HCT116 (cell line): ENCODE data around the gene RUNX2. TPM values are rescaled to one million over a fixed set of nuclear protein-coding genes. Genes with fewer than 3 reads are reported as not detected.

Experiments used
- ATAC-seq: fragments of 200-7000 bp; cut with Tn5 transposase; 2 replicates; pipeline ENCODE4 v1.9.1; 2020; ENCODE audit warnings: mild to moderate bottlenecking, moderate library complexity
- BruUV-seq: library from RNA; stranded (reverse); fragments of 400-500 nt; replicated peaks from 2 replicates; lab custom pipeline; 2021; lab: Mats Ljungman, UMichigan
- CTCF ChIA-PET: fragments of 300-600 bp; sonication (Branson Sonifier 250); formaldehyde crosslinking; loops from one replicate; lab custom pipeline; 2021; ENCODE audit warnings: antibody characterized with exemption; lab: Charles Lee
- POLR2A ChIA-PET: fragments of 300-600, 350-600 bp; sonication (Branson Sonifier 250); formaldehyde crosslinking; loops from one replicate; lab custom pipeline; 2021; ENCODE audit warnings: antibody characterized with exemption; lab: Charles Lee
- RAD21 ChIA-PET, 2 experiments: fragments of 300-600 bp; sonication (Branson Sonifier 250); formaldehyde crosslinking; loops; one replicate each; lab custom pipeline; 2023; ENCODE audit warnings: low total read pairs in 2 of 2; ENCODE audit not compliant: uncharacterized antibody in 2 of 2, unreplicated experiment in 2 of 2, low non-redundant PET in 1 of 2; lab: Charles Lee
- DNase-seq: peaks from one replicate; pipeline ENCODE4 v3.0.0-alpha.2; 2010; ENCODE audit warnings: low read depth, low spot score
- H2AFZ ChIP-seq: fragments of 200-600 bp; shearing (Covaris generic), sonication (generic); 2 replicates; pipeline ENCODE4 v1.6.1; 2017; ENCODE audit warnings: low read depth, mixed run types, mixed read lengths, antibody characterized with exemption, low read length; ENCODE audit not compliant: poor library complexity, severe bottlenecking
- H3K27ac ChIP-seq: 2 replicates; pipeline ENCODE4 v1.5.1; 2012; ENCODE audit warnings: low read depth, low read length
- H3K27me3 ChIP-seq: fragments of 200-600 bp; sonication (generic); 2 replicates; pipeline ENCODE4 v1.6.1; 2016; ENCODE audit warnings: mixed run types, low read length, mixed read lengths; ENCODE audit not compliant: insufficient read depth
- H3K36me3 ChIP-seq, 2 experiments: fragments of 200-500 bp in 1 of 2; fragments of 200-600 bp in 1 of 2; sonication (Bioruptor generic) in 1 of 2; sonication (generic) in 1 of 2; 2 replicates each; pipeline versions ENCODE4 v1.5.1 to v1.6.1; 2014 to 2016; ENCODE audit warnings: low read length in 2 of 2, inconsistent platforms in 1 of 2, mixed read lengths in 1 of 2, mixed run types in 1 of 2; ENCODE audit not compliant: insufficient read depth in 2 of 2, control insufficient read depth in 1 of 2
- H3K4me1 ChIP-seq, 2 experiments: fragments of 200-600 bp in 1 of 2; sonication (generic) in 1 of 2; 2 replicates each; pipeline versions ENCODE4 v1.5.1 to v1.6.1; 2012 to 2017; ENCODE audit warnings: low read length in 2 of 2, inconsistent platforms in 1 of 2, mild to moderate bottlenecking in 1 of 2, mixed read lengths in 1 of 2, mixed run types in 1 of 2, moderate library complexity in 1 of 2; ENCODE audit not compliant: insufficient read depth in 2 of 2, control insufficient read depth in 1 of 2
- H3K4me2 ChIP-seq: fragments of 200-600 bp; sonication (generic); 2 replicates; pipeline ENCODE4 v1.6.1; 2017; ENCODE audit warnings: mixed run types, low read length, mixed read lengths
- H3K4me3 ChIP-seq, 2 experiments: fragments of 200-600 bp in 1 of 2; sonication (generic) in 1 of 2; replicated peaks in 1 of 2; 2 replicates each; pipeline ENCODE4 v1.5.1; 2011 to 2016; ENCODE audit warnings: low read length in 2 of 2, control low read depth in 1 of 2, low read depth in 1 of 2, mild to moderate bottlenecking in 1 of 2, mixed read lengths in 1 of 2, mixed run types in 1 of 2
- H3K79me2 ChIP-seq: fragments of 200-600 bp; sonication (generic); 2 replicates; pipeline ENCODE4 v1.6.1; 2017; ENCODE audit warnings: mild to moderate bottlenecking, mixed run types, low read length, moderate library complexity, mixed read lengths; ENCODE audit not compliant: insufficient read depth
- H3K9ac ChIP-seq: fragments of 200-600 bp; sonication (generic); 2 replicates; pipeline ENCODE4 v1.6.1; 2016; ENCODE audit warnings: low read length, mixed read lengths
- H3K9me2 ChIP-seq: fragments of 200-600 bp; sonication (generic), shearing (Covaris generic); 2 replicates; pipeline ENCODE4 v1.6.1; 2017; ENCODE audit warnings: mixed run types, mild to moderate bottlenecking, moderate library complexity; ENCODE audit not compliant: insufficient read depth
- H3K9me3 ChIP-seq, 2 experiments: fragments of 200-500 bp in 1 of 2; fragments of 200-600 bp in 1 of 2; sonication (Bioruptor generic) in 1 of 2; sonication (generic) in 1 of 2; 2 replicates each; pipeline ENCODE4 v1.6.1; 2014 to 2017; ENCODE audit warnings: low read length in 2 of 2, mixed read lengths in 2 of 2, inconsistent platforms in 1 of 2, low read depth in 1 of 2, mild to moderate bottlenecking in 1 of 2, mixed run types in 1 of 2, moderate library complexity in 1 of 2; ENCODE audit not compliant: control insufficient read depth in 1 of 2, insufficient read depth in 1 of 2
- H4K20me1 ChIP-seq: fragments of 200-600 bp; sonication (generic), shearing (Covaris generic); 2 replicates; pipeline ENCODE4 v1.6.1; 2017; ENCODE audit warnings: mixed run types, mild to moderate bottlenecking, moderate library complexity; ENCODE audit not compliant: insufficient read depth
- CEBPB ChIP-seq: IDR thresholded peaks from 2 replicates; pipeline ENCODE4 v1.6.1; 2012; ENCODE audit warnings: low read depth
- EZH2 ChIP-seq: fragments of 200-600 bp; sonication (generic); IDR thresholded peaks from 2 replicates; pipeline ENCODE4 v1.6.1; 2017; ENCODE audit warnings: antibody characterized with exemption, mixed run types
- EZH2phosphoT487 ChIP-seq: fragments of 200-600 bp; IDR thresholded peaks from 2 replicates; pipeline ENCODE4 v1.6.1; 2018; ENCODE audit warnings: antibody characterized with exemption, borderline replicate concordance
- JUND ChIP-seq: IDR thresholded peaks from 2 replicates; pipeline ENCODE4 v1.6.1; 2012
- RAD21 ChIP-seq: IDR thresholded peaks from 2 replicates; pipeline ENCODE4 v1.6.1; 2012; ENCODE audit warnings: low read depth, mild to moderate bottlenecking
- SP1 ChIP-seq: IDR thresholded peaks from 2 replicates; pipeline ENCODE4 v1.6.1; 2012; ENCODE audit warnings: low read depth
- SRF ChIP-seq: IDR thresholded peaks from 2 replicates; pipeline ENCODE4 v1.6.1; 2012; ENCODE audit warnings: low read depth
- intact Hi-C: fragments of 100-400 bp; cut with micrococcal nuclease; formaldehyde crosslinking; loops from 2 replicates; pipeline ENCODE4 v1.10.0; 2022
- total RNA-seq: library from RNA; stranded (reverse); gene quantifications from one replicate; pipeline ENCODE4 v1.2.1, GENCODE V29; 2021; ENCODE audit not compliant: unreplicated experiment
- TF ChIP-seq, protein P1 (sequence below): IDR thresholded peaks from 2 replicates; pipeline ENCODE4 v1.6.1; 2012
- TF ChIP-seq, protein P2 (sequence below): IDR thresholded peaks from 2 replicates; pipeline ENCODE4 v1.6.1; 2011; ENCODE audit warnings: mild to moderate bottlenecking, low read length, moderate library complexity; ENCODE audit not compliant: insufficient replicate concordance; ENCODE audit errors: extremely low read depth
- TF ChIP-seq, protein P3 (sequence below), 3 experiments: fragments of 200-600 bp in 1 of 3; sonication (generic) in 1 of 3; IDR thresholded peaks in 2 of 3; conservative IDR thresholded peaks in 1 of 3; 2 replicates each; pipeline ENCODE4 v1.5.1; 2012 to 2017; ENCODE audit warnings: low read depth in 2 of 3, low read length in 2 of 3, antibody characterized with exemption in 1 of 3, borderline replicate concordance in 1 of 3, control low read depth in 1 of 3, mild to moderate bottlenecking in 1 of 3, mixed read lengths in 1 of 3, mixed run types in 1 of 3, moderate library complexity in 1 of 3; ENCODE audit not compliant: insufficient read depth in 1 of 3

The RUNX2 gene
- total RNA-seq, 1 experiment from 2014 or later: 1.1 TPM

DNA sequence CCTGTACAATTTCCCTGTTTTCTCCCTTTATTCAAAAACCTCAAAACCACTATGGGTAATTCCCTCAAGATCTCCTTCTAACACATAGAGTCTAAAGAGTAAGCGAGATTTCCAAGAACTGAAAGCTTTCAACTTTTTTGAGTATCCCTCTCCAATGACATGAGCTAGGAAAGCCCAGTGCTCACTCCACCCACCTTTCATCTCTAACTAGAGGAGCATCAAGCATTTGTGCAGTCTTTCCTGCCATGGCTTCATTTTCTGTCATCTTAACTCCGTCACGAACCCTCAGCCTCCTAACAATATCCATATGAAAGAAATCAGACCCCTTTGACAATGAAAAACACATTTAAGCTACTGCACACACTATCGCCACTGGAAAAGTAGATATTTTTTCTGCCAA, 141.5 kb downstream of the RUNX2 start:
- H3K27me3 ChIP-seq: no peaks in the 10 kb centered on the region
- H3K36me3 ChIP-seq: no peaks in the 10 kb centered on the region
- ATAC-seq: no peak
- no peaks in the 10 kb centered on the region for H4K20me1 ChIP-seq
- H3K4me1 ChIP-seq: no peaks in the 10 kb centered on the region
- intact Hi-C loops: no loop called here
- ChIA-PET RAD21 (no interaction called here), POLR2A (no interaction called here), CTCF (no interaction called here)
- H3K9ac ChIP-seq: no peak overlapping the region
- DNase-seq: no peak
- H2AFZ ChIP-seq: no peak overlapping the region
- H3K4me3 ChIP-seq: no peak overlapping the region
- no peak overlapping the region for H3K27ac ChIP-seq
- BruUV-seq: no TSS peak
- no peaks in the 10 kb centered on the region for H3K9me3 ChIP-seq
- H3K79me2 ChIP-seq: no peaks in the 10 kb centered on the region
- H3K9me2 ChIP-seq: no peaks in the 10 kb centered on the region
- H3K4me2 ChIP-seq: no peak overlapping the region
- no peak for TF ChIP-seq RAD21
- no peak for TF ChIP-seq SRF

DNA sequence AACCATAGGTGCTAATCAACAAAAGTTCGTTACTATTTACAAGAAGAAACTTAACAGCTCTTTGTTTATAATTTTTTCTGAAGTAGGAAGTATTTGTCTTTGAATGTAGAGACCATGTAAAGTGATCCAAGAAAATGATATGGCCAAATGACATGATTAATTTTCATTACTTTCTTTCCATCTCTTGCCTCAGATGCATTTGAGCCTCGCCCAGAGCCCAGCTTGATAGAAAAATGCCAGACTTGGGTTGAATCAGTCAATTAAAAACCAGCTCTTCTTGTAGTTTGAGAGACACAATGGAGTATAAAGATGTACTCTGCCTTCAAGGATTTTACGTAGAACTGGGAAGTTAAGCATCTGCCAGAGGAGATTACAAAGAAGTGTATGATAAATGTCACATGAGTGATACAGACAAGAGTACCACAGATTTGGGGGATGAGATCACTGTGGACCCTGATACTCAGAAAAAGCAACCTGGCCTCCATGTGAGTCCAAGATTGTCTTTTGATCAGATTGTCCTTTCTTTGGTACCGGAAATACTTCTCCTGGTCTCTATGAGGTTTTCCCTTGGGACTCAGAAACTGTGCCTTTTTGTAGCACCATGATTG, 142.1 kb downstream of the RUNX2 start:
- intact Hi-C loops: no loop called here
- H3K4me1 ChIP-seq: no peaks in the 10 kb centered on the region
- no TSS peak for BruUV-seq
- no peaks in the 10 kb centered on the region for H3K79me2 ChIP-seq
- CTCF ChIA-PET: no interaction called here
- H3K9me3 ChIP-seq: no peaks in the 10 kb centered on the region
- no peak for TF ChIP-seq CEBPB
- no peaks in the 10 kb centered on the region for H4K20me1 ChIP-seq
- H3K9me2 ChIP-seq: no peaks in the 10 kb centered on the region
- H3K4me2 ChIP-seq: no peak overlapping the region
- RAD21 ChIA-PET: no interaction called here
- H3K27ac ChIP-seq: no peak overlapping the region
- H3K4me3 ChIP-seq: no peak overlapping the region
- no peak for DNase-seq
- no peak for ATAC-seq
- POLR2A ChIA-PET: no interaction called here
- no peak overlapping the region for H3K9ac ChIP-seq
- no peak overlapping the region for H2AFZ ChIP-seq
- H3K27me3 ChIP-seq: no peaks in the 10 kb centered on the region
- H3K36me3 ChIP-seq: no peaks in the 10 kb centered on the region

DNA sequence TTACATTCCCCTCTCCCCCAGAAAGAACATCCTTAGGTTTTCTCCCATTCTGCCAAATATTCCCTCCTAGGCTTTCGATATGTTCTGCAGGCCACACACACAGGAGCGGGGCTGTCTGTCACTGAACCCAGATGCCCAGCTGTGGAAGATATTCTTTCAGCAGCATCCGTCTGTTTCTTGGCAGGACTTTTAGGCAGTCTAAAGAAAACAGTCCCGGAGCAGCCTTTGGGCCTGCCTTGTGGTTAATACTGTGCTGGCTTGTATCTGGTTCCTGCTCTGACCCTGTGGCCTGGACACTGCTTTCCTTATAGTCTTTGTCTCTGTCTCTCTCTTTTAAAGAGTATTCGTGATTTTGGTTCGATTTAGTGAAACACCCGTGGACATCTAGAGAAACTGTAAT, 144.3 kb downstream of the RUNX2 start:
- intact Hi-C loops: no loop called here
- Histone ChIP-seq H3K4me2 (no peak overlapping the region), H3K9me3 (no peaks in the 10 kb centered on the region), H3K9me2 (no peaks in the 10 kb centered on the region), H3K9ac (no peak overlapping the region), H4K20me1 (no peaks in the 10 kb centered on the region), H3K36me3 (no peaks in the 10 kb centered on the region), H3K4me1 (no peaks in the 10 kb centered on the region), H3K4me3 (no peak overlapping the region), H2AFZ (no peak overlapping the region), H3K27me3 (no peaks in the 10 kb centered on the region), H3K27ac (no peak overlapping the region), H3K79me2 (no peaks in the 10 kb centered on the region)
- ChIA-PET CTCF (no interaction called here), RAD21 (no interaction called here), POLR2A (no interaction called here)
- BruUV-seq: no TSS peak
- DNase-seq (no peak), ATAC-seq (no peak)
- TF ChIP-seq EZH2phosphoT487 (no peak), JUND (no peak), SP1 (no peak), SRF (no peak), EZH2 (no peak)
- TF ChIP-seq, protein P1, sequence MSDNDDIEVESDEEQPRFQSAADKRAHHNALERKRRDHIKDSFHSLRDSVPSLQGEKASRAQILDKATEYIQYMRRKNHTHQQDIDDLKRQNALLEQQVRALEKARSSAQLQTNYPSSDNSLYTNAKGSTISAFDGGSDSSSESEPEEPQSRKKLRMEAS: no peak
- TF ChIP-seq, protein P2, sequence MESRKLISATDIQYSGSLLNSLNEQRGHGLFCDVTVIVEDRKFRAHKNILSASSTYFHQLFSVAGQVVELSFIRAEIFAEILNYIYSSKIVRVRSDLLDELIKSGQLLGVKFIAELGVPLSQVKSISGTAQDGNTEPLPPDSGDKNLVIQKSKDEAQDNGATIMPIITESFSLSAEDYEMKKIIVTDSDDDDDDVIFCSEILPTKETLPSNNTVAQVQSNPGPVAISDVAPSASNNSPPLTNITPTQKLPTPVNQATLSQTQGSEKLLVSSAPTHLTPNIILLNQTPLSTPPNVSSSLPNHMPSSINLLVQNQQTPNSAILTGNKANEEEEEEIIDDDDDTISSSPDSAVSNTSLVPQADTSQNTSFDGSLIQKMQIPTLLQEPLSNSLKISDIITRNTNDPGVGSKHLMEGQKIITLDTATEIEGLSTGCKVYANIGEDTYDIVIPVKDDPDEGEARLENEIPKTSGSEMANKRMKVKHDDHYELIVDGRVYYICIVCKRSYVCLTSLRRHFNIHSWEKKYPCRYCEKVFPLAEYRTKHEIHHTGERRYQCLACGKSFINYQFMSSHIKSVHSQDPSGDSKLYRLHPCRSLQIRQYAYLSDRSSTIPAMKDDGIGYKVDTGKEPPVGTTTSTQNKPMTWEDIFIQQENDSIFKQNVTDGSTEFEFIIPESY: no peak
- TF ChIP-seq, protein P3, sequence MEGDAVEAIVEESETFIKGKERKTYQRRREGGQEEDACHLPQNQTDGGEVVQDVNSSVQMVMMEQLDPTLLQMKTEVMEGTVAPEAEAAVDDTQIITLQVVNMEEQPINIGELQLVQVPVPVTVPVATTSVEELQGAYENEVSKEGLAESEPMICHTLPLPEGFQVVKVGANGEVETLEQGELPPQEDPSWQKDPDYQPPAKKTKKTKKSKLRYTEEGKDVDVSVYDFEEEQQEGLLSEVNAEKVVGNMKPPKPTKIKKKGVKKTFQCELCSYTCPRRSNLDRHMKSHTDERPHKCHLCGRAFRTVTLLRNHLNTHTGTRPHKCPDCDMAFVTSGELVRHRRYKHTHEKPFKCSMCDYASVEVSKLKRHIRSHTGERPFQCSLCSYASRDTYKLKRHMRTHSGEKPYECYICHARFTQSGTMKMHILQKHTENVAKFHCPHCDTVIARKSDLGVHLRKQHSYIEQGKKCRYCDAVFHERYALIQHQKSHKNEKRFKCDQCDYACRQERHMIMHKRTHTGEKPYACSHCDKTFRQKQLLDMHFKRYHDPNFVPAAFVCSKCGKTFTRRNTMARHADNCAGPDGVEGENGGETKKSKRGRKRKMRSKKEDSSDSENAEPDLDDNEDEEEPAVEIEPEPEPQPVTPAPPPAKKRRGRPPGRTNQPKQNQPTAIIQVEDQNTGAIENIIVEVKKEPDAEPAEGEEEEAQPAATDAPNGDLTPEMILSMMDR (IDR thresholded peaks at IDR 0.05 in 2 of 3, conservative IDR thresholded peaks at IDR 0.05 in 1 of 3; ENCODE audit: borderline replicate concordance in 1 of 3, insufficient read depth in 1 of 3, low read depth in 2 of 3, low read length in 2 of 3): no peak
